Mucosa of rectum (tissue), 2 donors: ENCODE data around the gene TTC8.
"Not testable (repeated sequence)": the region's sequence is repeated elsewhere in the genome, so short reads cannot be mapped to it uniquely, and the experiment has no call there.

Source experiments
- H3K27ac ChIP-seq, 2 donors: one replicate each; pipeline ENCODE4 v1.7.0; 2013; ENCODE audit warnings: inconsistent platforms in 2 of 2, low read depth in 2 of 2, low read length in 2 of 2
- H3K27me3 ChIP-seq, 2 donors: one replicate each; pipeline ENCODE4 v1.7.0; 2013; ENCODE audit warnings: low read length in 2 of 2; ENCODE audit not compliant: control insufficient read depth in 2 of 2, insufficient read depth in 2 of 2
- H3K36me3 ChIP-seq, 2 donors: one replicate each; pipeline ENCODE4 v1.7.0; 2013; ENCODE audit warnings: low read length in 2 of 2; ENCODE audit not compliant: control insufficient read depth in 2 of 2, insufficient read depth in 2 of 2
- H3K4me1 ChIP-seq, 2 donors: one replicate each; pipeline ENCODE4 v1.7.0; 2013; ENCODE audit warnings: low read length in 2 of 2, mild to moderate bottlenecking in 1 of 2; ENCODE audit not compliant: control insufficient read depth in 2 of 2, insufficient read depth in 2 of 2
- H3K4me3 ChIP-seq, 2 donors: one replicate each; pipeline ENCODE4 v1.7.0; 2013; ENCODE audit warnings: low read length in 2 of 2
- H3K9ac ChIP-seq, 2 donors: one replicate each; pipeline ENCODE4 v1.7.0; 2013; ENCODE audit warnings: low read length in 2 of 2, low read depth in 1 of 2, mild to moderate bottlenecking in 1 of 2
- H3K9me3 ChIP-seq, 2 donors: one replicate each; pipeline ENCODE4 v1.7.0; 2013; ENCODE audit warnings: low read length in 2 of 2; ENCODE audit not compliant: control insufficient read depth in 2 of 2
- donor health status: healthy.
- donor health status: Normal muscosa, but diverticular disease.

Gene TTC8

DNA sequence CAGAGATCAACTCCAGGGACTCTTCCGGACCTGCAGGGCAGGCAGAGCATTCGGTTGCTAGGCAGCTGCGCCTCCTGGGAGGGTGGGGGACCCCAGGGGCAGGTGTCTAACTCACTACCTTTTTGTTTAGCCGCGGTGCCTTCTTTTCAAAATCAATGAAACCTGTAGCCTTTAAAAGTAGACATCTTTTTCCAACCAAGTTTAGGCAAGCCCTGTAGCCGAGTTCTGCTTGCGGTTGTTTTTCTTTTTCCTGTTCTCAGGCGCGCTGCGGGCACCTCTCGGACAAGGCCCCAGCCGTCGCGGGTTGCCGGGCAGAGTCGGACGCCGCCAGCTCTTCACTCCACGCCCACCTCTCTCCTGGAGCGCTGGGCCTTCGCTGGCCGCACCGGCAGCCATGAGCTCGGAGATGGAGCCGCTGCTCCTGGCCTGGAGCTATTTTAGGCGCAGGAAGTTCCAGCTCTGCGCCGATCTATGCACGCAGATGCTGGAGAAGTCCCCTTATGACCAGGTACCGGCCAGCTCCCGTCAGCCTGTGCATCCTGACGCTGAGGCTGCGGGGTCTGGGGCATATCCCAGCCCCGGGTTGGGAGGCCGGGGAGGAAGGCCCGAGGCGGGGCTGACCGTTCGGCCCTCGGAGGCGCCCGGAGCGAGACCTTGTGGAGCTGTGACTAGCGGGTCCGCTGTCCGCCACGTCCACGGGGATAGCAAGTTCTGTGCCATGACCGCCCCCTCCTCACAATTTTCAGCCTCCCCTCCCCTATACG, at the start of gene TTC8:
TTC8 (plus strand) TSS at position 338 of the 764 bp plus-strand sequence; CDS start at position 395, 57 bp downstream.
- peak within 1 kb of the TSS; percentile 72 to 81 for H3K9ac ChIP-seq
- peaks cover 5 to 8% of the 10 kb centered on the region in 2 donors for H3K4me1 ChIP-seq
- no peaks in the 10 kb centered on the region for H3K27me3 ChIP-seq
- peak within 1 kb of the TSS; percentile 82 to 85 for H3K27ac ChIP-seq
- no peaks in the 10 kb centered on the region for H3K36me3 ChIP-seq
- H3K9me3 ChIP-seq = no peaks in the 10 kb centered on the region
- H3K4me3 ChIP-seq = peak within 1 kb of the TSS; percentile 87 to 92

DNA sequence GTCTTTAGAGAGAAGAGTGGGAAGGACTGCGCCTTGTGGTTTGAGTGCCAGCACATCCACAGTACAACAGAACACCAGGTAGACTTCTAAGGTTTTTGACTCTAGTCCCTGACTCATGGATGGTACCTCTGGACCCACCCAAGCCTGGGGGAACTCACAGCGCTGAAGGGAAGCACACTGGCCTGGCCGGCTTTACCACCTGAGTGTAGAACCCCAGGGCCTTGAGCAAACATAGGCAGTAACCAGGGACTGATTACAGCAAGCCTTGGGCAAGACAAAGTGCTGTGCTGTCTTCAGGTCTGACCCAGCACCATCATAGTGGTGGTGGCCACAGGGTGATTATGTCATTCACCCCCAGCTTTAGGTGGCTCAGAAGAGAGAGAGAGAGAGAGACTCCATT, 48.9 kb upstream of the TTC8 start:
- Histone ChIP-seq H3K4me3 (no peak overlapping the region), H3K27ac (no peak overlapping the region), H3K9me3 (no peaks in the 10 kb centered on the region), H3K27me3 (no peaks in the 10 kb centered on the region), H3K36me3 (no peaks in the 10 kb centered on the region), H3K9ac (no peak overlapping the region), H3K4me1 (no peaks in the 10 kb centered on the region)

DNA sequence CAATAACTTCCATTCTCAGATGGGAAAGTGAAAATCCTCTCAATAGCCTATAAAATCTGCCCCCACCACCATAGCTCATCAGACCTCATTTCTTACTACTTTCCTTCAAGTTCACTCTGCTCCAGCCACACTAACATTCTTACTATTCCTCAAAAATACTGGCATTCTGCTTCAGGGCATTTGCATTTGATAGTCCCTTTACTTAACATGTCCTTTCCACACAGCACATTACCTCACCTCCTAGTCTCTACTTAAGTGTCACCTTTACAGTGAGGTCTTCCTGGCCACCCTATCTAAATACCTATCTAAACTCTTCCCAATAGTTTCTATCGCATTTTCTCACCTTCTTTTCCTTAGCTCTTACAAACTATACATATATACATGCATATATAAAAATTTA, 38.5 kb upstream of the TTC8 start:
- Histone ChIP-seq H3K9ac (no peak overlapping the region), H3K27me3 (no peaks in the 10 kb centered on the region), H3K4me1 (no peaks in the 10 kb centered on the region), H3K9me3 (no peaks in the 10 kb centered on the region), H3K36me3 (no peaks in the 10 kb centered on the region), H3K27ac (no peak overlapping the region), H3K4me3 (no peak overlapping the region)

DNA sequence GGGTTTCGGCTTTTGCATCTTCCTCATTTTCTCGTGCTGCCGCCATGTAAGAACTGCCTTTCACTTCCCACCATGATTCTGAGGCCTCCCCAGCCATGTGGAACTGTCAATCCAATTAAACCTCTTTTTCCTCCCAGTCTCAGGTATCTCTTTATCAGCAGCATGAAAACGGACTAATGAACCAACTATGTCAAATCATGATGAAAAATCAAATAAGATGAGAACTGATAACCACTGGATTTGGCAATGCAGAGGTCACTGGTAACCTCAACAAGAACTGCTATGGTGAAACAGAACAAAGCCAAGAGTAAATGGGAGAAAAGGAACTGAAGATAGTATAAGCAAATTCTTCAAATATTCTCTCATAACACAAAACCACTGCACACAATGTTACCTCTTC, 37.7 kb upstream of the TTC8 start:
- peaks cover 0 to 2% of the 10 kb centered on the region in 2 donors for H3K4me1 ChIP-seq
- H3K9ac ChIP-seq = no peak overlapping the region
- no peaks in the 10 kb centered on the region for H3K27me3 ChIP-seq
- no peak overlapping the region for H3K4me3 ChIP-seq
- no peak overlapping the region for H3K27ac ChIP-seq
- H3K36me3 ChIP-seq = no peaks in the 10 kb centered on the region
- H3K9me3 ChIP-seq = no peaks in the 10 kb centered on the region

DNA sequence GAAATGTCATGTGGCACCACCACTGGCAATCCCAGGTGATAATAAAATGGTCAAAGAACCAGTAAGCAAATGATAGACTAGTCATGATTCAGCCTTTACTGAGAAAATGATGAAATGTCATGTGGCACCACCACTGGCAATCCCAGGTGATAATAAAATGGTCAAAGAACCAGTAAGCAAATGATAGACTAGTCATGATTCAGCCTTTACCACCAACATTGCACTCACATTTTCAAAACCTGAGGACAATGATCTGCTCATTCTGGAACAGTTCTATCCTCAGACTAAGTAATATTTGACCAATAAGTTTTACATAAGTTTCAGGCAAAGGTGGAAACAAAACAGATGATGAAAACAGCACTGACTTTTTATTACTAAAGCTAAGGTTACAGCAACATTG, 34.9 kb upstream of the TTC8 start:
- H3K27me3 ChIP-seq, H3K9me3 ChIP-seq, H3K9ac ChIP-seq, H3K36me3 ChIP-seq, H3K27ac ChIP-seq, H3K4me1 ChIP-seq, H3K4me3 ChIP-seq: not testable (repeated sequence)

DNA sequence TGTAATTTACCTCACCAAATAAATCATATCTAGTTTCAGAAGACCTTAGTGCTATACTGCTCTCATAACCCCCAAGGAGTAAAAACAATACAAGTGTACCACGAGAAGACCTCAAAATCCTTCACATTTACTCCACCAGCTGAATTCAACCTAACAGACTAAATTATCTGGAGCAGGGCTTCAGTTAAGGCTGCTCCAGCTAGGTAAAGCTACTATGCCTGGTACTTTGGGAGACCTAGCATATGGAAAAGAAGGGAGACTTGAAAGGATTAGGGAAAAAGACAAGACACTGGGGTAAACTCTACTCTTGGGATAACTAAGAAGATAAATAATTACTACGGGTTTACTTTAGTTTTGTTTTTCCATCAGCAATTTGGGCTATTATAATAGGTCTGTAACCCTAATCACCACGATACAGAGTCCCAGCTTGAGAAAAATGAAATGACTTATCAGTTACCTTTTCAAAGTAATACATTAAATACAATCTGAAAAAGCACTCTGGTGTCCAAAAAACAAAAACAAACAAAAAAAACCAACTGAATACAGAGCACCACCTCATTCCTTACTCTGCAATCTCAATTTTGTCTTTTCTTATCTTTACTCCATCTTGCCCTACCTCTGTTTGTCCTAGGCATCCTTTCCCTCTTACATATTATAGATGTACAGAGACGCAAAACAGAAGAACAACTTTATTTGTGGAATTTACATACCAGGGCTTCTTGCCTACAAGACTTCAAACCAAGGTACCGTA, 33.8 kb upstream of the TTC8 start:
- Histone ChIP-seq H3K4me1 (peaks cover 3 to 6% of the 10 kb centered on the region in 2 donors), H3K9me3 (no peaks in the 10 kb centered on the region), H3K27me3 (no peaks in the 10 kb centered on the region), H3K36me3 (no peaks in the 10 kb centered on the region), H3K27ac (no peak overlapping the region), H3K9ac (no peak overlapping the region), H3K4me3 (no peak overlapping the region)

DNA sequence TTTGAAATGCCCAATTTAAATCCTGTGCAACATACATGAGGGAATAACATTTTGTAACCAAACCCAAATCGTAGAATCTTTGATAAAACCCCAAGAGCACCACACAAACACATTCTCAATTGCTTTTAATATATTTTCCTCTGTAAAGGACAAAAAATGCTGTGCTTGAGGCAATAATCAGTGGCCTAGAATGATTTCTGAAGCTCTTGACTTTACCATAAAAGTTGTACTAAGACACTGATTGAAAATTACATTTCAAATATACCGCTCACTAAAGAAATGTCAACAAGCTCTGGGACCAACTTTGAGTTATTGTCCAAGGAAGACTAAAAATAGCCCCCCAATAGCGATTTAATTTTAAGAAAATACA, 33.2 kb upstream of the TTC8 start:
- no peak overlapping the region for H3K4me3 ChIP-seq
- H3K4me1 ChIP-seq = peaks cover 3 to 6% of the 10 kb centered on the region in 2 donors
- H3K9me3 ChIP-seq = no peaks in the 10 kb centered on the region
- no peaks in the 10 kb centered on the region for H3K27me3 ChIP-seq
- H3K9ac ChIP-seq = no peak overlapping the region
- no peaks in the 10 kb centered on the region for H3K36me3 ChIP-seq
- no peak overlapping the region for H3K27ac ChIP-seq

DNA sequence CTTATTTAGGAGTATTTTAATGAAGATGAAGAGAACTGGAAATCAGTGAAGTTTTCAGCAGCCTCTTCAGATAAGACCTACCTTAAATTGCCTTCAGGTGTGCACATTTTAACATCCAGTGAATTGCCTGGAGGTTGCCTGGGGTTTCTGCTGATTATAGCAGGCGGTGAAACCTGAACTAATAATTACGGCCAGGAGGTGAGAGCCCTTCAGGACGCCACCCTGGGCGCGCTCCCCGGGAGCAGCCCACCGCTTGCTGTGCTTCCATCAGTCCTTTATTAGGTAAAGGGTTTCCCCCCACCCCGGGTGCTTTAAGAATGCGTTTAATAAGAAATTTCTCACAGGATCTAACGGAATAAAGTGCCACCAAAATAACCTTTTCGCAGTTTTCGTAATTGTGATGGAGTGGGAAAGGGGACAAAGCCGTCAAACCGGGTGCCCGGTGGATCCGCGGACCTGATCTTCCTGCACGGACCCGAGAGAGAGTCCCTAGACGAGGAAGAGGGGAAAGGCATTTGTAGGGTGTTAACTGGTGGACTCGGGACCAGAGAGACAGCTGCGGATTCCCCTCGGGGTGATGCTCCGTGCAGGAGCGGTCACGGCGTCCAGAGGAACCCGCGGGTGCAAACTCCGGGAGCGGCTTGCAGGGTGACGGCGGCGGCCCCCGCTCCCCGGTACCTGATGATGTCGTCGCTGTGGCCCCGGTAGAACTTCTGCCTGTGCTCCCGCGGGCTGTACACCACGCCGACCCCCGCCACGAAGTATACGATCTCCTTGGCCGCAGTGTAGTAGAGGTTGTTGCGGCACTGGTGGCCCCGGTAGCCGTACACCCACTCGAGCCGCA, 32.6 kb upstream of the TTC8 start:
- Histone ChIP-seq H3K27me3 (no peaks in the 10 kb centered on the region), H3K4me1 (peaks cover 3 to 6% of the 10 kb centered on the region in 2 donors), H3K4me3 (peak overlapping the region; percentile 76 to 85), H3K9me3 (no peaks in the 10 kb centered on the region), H3K36me3 (no peaks in the 10 kb centered on the region), H3K27ac (peak overlapping the region; percentile 37 to 61), H3K9ac (peak overlapping the region; percentile 60 to 65)

DNA sequence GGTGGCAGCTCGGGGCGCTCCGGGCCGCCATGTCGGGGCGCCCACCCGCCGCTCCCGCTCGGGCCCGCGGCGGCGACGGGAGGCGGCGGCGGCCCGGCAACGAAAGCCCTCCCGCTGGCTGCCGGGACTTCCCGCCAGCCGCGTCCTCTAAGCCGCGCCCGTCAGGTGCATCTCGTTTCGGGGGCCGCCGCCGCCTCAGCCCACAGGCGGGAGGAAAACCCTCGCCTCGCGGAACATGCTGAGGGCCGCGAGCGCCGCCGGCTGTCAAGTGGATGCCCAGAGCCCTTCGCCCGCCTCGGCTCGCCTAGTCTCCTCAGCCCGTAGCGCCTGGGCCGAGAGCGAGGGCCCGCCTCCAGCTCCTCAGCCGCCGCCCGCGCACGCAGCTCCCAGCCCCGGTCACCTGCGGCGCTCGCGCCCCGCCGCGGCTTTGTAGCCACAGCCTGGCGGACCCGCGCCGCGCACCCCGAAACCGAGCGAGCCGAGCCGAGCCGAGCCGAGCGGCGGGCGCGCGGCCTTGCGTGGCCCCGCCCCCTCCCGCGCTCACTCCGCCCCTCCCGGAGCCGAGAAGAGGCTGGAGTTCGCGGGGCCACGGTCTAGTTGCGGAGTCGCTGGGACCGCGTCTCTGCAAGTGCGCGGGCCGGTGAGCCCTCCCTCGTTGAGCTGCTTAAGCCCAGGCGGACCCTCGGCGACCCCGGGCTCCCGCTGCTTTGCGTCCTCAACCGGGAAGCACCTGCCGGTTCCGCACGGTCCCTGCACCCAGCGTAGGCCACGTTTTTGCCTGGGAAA, 31.8 kb upstream of the TTC8 start, which contains the start of gene EML5:
EML5 (minus strand) TSS at position 481 of the 786 bp plus-strand sequence; CDS start at position 31, 450 bp downstream.
- peak within 1 kb of the TSS; percentile 68 to 77 for H3K9ac ChIP-seq
- H3K27me3 ChIP-seq = no peaks in the 10 kb centered on the region
- H3K4me3 ChIP-seq = peak within 1 kb of the TSS; percentile 81 to 85
- H3K27ac ChIP-seq = peak within 1 kb of the TSS; percentile 60 to 61
- peaks cover 3 to 6% of the 10 kb centered on the region in 2 donors for H3K4me1 ChIP-seq
- H3K36me3 ChIP-seq = no peaks in the 10 kb centered on the region
- H3K9me3 ChIP-seq = no peaks in the 10 kb centered on the region
